Measurements from ENCODE around the gene PIGL.
"Not testable (repeated sequence)": the region's sequence is repeated elsewhere in the genome, so short reads cannot be mapped to it uniquely, and the experiment has no call there.

The PIGL gene

DNA sequence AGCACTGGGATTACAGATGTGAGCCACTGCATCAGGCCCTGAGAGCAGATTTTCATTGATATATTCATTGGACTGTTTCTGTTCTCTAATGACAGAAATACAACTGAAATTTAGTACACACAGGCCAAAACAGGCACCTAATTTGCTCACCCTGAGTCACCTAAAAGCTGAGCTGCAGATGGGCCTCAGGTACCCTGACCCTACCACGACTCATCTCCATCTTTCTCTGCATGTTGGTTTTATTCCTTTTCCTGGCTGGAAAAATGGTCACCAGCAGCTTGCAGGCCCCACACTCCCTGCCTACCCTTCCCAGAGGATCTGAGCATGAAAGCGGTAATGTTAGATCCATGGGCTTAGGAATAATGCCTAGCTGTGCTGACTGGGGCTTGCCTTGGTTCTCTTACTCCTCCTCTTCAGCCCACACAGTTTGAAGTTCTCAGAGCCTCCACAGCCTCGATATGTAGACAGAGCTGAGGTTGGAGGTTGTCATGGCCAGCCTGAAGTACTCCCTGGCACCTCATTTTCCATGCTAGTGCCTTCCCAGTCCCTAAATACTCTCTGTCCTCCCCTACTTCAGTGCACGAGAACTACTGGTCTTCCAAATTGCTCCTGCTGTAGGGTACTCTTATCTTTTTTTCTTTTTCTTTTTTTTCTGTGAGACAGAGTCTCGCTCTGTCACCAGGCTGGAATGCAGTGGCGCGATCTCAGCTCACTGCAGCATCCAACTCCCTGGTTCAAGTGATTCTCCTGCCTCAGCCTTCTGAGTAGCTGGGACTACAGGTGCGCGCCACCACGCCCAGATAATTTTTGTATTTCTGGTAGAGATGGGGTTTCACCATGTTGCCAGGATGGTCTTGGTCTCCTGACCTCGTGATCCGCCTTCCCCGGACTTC, 85.2 kb downstream of the PIGL start:
- DNase-seq (ENCODE audit: low read depth, low spot score): no peak
- peak overlapping the region; percentile 35 for H3K27ac ChIP-seq

DNA sequence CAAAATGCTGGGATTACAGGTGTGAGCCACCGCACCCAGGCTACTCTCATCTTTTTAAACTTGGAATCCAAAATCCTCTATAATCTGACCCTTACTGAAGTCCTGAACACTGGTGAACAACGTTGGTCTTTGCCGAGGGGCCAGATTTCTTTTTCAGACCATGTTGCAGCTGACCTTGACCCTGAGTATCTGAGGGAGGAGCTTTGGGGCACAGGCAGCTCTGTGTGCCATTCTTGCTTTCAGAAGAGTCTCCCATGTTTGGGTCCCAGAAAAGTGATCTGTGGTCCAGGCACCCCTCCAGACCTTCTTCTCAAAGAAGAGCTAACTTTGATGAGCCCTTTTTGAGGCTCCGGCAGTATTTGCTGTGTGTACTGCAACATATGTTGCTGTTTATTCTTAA, 85.8 kb downstream of the PIGL start:
- no peak for DNase-seq (ENCODE audit: low read depth, low spot score)
- no peak overlapping the region for H3K27ac ChIP-seq

- no peak overlapping the region for H3K27ac ChIP-seq
- DNase-seq (ENCODE audit: low read depth, low spot score): no peak
Observed at GRCh38 chr17:16304830-16305229, 87.8 kb downstream of the PIGL start.

DNA sequence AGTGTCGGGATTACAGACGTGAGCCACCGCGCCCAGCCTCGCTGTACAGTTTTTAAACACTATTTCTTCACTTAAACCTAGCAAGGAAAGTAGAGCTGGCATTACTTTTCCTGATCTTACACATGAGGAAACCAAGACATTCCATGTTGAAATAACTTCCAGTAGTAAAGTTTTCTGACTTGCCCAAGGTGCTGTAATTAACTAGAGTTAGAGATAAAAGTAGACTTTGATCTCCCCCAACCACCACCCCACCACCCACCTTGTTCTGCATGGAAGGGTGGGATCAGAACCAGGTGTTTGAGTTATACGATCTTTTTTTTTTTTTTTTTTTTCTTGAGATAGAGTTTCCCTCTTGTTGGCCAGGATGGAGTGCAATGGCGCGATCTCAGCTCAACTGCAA, 89.2 kb downstream of the PIGL start:
- DNase-seq (ENCODE audit: low read depth, low spot score): no peak
- no peak overlapping the region for H3K27ac ChIP-seq

- not testable (repeated sequence) for H3K27ac ChIP-seq; DNase-seq (ENCODE audit: low read depth, low spot score)
Observed at GRCh38 chr17:16312061-16312460, 95.1 kb downstream of the PIGL start.

- no peak for DNase-seq (ENCODE audit: low read depth, low spot score)
Observed at GRCh38 chr17:16313139-16314090, 96.4 kb downstream of the PIGL start.

DNA sequence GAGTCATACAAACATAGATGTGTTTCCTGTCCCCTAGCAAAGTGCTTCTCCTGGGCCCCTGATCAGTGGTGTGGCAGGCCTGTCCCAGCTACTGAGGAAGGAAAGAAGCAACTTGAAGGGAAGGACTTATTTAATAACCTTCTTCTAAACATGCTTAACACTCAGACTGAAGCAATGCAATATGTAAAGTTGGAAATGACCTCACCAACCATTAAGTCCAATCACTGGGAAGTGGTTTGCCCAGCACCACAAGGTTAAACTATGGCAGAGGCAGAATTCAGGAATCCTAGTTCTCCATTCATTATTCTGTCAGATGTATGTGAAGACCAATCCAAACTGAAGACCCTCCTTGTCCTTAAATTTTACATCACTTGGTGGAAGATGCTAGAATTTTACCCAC, 97.2 kb downstream of the PIGL start:
- no peak for DNase-seq (ENCODE audit: low read depth, low spot score)
- no peak overlapping the region for H3K27ac ChIP-seq

More at GRCh38 chr17:16313139-16314090, 96.4 kb downstream of the PIGL start:
- H3K27ac ChIP-seq: no peak overlapping the region

DNA sequence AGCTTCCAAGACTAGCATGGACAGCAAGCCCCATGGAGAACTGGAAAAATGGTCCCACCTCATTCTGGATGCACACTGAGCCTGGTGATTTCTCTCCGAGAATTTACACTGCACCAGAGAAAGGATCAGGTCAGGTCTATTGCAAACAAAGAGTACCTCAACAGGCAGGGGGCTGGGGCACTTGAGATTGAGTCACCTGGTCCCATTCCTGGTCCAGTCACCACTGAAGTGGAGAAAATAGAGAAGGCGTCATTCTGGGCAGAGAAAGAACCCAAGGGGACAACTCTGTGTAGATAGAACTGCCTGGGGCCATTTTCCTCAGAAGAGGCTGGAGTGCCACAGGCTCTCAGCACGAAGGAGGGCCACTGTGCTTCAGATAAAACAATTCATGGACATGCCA, 97.8 kb downstream of the PIGL start:
- DNase-seq (ENCODE audit: low read depth, low spot score): no peak
- H3K27ac ChIP-seq: no peak overlapping the region

- no peak overlapping the region for H3K27ac ChIP-seq
- no peak for DNase-seq (ENCODE audit: low read depth, low spot score)
Observed at GRCh38 chr17:16319969-16320368, 103.0 kb downstream of the PIGL start.

GRCh38 chr17:16322636-16323035, 105.6 kb downstream of the PIGL start:
- no peak for DNase-seq (ENCODE audit: low read depth, low spot score)
- H3K27ac ChIP-seq: no peak overlapping the region

GRCh38 chr17:16325964-16326363, 109.0 kb downstream of the PIGL start:
- DNase-seq (ENCODE audit: low read depth, low spot score): no peak
- no peak overlapping the region for H3K27ac ChIP-seq

GRCh38 chr17:16327018-16327417, 110.0 kb downstream of the PIGL start:
- no peak overlapping the region for H3K27ac ChIP-seq
- DNase-seq (ENCODE audit: low read depth, low spot score): no peak

- H3K27ac ChIP-seq: no peak overlapping the region
- DNase-seq (ENCODE audit: low read depth, low spot score): no peak
Observed at GRCh38 chr17:16328997-16329396, 112.0 kb downstream of the PIGL start.

DNA sequence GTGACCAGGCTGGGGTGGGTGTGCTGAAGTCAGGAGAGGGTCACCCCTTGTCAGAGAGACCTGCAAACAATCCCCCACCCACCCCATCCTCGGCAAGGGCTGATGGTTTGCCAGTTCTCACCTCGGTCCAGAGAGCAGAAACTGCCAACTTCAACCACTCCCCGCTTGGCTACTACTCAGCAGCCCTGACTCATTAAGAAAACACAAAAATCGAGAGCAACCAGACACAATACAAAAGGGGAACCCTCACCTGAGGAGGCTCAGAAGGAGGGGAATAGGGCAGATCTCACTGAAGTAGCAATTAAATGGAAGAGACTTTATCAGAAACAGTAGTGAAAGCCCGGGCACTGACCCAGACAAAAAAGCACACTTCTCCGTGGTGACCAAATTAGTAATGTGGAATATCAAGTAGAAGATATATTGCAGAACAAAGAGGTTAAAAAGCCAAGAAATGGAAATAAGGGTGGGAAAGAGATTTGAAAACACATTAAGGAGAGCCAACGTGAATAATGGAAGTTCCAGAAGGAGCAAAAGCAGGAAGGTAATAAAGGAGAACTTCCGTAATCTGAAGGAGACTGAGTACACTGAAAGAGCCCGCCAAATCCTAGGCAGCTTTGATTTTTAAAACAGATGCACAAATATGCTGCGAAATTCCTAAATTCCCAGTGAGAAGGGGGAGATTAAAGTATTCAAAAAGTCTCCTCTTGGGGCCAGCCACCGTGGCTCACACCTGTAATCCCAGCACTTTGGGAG, 112.7 kb downstream of the PIGL start:
- DNase-seq (ENCODE audit: low read depth, low spot score): peak; percentile 16
- H3K27ac ChIP-seq: no peak overlapping the region

- no peak overlapping the region for H3K27ac ChIP-seq
- no peak for DNase-seq (ENCODE audit: low read depth, low spot score)
Observed at GRCh38 chr17:16338391-16338790, 121.4 kb downstream of the PIGL start.

GRCh38 chr17:16339402-16339801, 122.4 kb downstream of the PIGL start:
- no peak for DNase-seq (ENCODE audit: low read depth, low spot score)
- H3K27ac ChIP-seq: no peak overlapping the region

DNA sequence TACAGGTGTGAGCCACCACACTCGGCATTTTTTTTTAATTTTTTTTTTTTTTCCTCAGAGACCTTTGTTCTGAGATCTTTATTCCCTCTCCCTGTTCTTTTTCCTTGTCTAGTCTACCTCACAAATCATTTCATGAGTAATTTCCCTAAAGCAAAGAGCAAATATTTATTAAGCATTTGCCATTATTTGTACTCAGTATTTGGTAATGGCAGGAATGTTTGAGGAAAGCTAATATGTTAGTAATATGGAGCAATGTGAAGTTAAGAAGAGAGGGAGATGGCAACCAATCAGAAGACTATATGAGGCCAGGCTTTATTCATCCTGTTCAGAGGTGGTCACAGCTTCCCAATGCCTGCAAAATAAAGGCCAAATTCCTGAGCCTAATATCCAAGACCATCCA, 122.9 kb downstream of the PIGL start:
- H3K27ac ChIP-seq: no peak overlapping the region
- DNase-seq (ENCODE audit: low read depth, low spot score): no peak

DNA sequence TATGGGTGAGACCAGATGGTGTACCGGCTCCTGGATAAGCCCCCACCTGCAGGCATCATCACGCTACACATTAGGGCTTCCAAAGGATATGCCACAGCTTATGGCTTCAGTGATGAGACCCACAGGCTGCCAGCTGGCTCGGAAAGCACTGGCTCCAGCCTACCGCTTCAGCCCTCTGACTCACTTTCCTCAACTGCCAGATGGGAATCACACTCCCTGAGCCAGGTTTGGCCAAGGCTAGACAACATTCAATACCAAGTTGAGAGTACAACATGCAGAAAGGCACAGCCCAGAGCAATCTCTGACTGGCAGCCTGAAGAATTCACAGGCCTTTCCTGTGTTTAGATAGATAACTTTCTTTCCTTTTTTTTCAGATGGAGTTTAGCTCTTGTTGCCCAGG, 126.0 kb downstream of the PIGL start:
- DNase-seq (ENCODE audit: low read depth, low spot score): no peak
- no peak overlapping the region for H3K27ac ChIP-seq

DNA sequence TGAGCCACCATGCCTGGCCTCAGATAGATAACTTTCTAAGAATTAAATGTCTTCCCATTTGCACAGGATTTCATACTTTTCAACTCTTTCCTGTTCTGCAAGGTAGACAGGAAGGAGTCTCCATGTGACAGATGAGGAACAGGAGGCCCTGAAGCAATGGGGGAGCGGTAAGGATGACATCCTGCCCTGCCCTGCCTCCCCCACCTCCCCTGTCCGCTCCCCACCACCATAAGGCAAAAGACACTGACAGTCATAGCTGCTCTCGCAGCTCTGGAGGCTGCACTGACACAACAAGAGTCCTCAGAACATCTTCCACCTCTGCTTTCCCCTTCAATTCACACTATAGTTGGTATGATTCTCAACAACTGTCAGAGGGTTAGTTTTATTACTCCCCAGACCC, 126.6 kb downstream of the PIGL start:
- no peak overlapping the region for H3K27ac ChIP-seq
- DNase-seq (ENCODE audit: low read depth, low spot score): no peak

DNA sequence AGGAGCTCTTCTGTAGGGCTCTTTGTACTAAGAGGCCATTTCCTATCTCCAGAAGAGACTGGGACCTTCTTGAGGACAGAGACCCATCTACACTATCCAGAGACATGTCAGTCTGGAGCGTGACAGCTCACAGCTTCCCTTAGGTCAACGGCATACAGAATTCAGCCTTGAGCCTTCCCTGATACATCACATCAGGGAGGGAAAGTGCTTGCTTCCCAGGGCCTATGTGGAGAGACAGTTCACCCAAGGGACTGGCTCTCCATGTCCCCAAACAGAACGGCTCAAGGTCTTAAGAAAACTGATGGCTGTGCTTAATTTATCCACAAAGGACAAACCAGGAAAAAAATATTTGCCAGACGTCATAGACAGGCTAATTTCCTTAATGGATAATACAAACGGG, 128.6 kb downstream of the PIGL start:
- H3K27ac ChIP-seq: no peak overlapping the region
- no peak for DNase-seq (ENCODE audit: low read depth, low spot score)

All from epithelial cell of prostate (primary cell).